Measurements from ENCODE around the gene C4orf54. TPM values are rescaled to one million over a fixed set of nuclear protein-coding genes. Genes with fewer than 3 reads are reported as not detected.

The C4orf54 gene
- total RNA-seq, 1 donor from 2014 or later: not detected

GRCh38 chr4:99664716-99665115, 7.1 kb upstream of the C4orf54 start:
- TF ChIP-seq CTCF (IDR thresholded peaks at IDR 0.05): no peak
- ATAC-seq: no peak
- Histone ChIP-seq H3K27ac (no peak overlapping the region), H3K27me3 (ENCODE audit: low read depth) (no peaks in the 10 kb centered on the region), H3K36me3 (no peaks in the 10 kb centered on the region), H3K4me3 (no peak overlapping the region), H3K4me1 (no peaks in the 10 kb centered on the region), H3K9me3 (no peaks in the 10 kb centered on the region)
- DNase-seq: no peak
- intact Hi-C loops (cut with DNase I): no loop called here

GRCh38 chr4:99661907-99662306, 4.3 kb upstream of the C4orf54 start:
- DNase-seq (no peak), ATAC-seq (no peak)
- no peak overlapping the region for H3K4me3 ChIP-seq
- no peak overlapping the region for H3K27ac ChIP-seq
- no peaks in the 10 kb centered on the region for H3K27me3 ChIP-seq (ENCODE audit: low read depth)
- TF ChIP-seq CTCF (IDR thresholded peaks at IDR 0.05): no peak
- no peaks in the 10 kb centered on the region for H3K4me1 ChIP-seq
- H3K36me3 ChIP-seq: no peaks in the 10 kb centered on the region
- no peaks in the 10 kb centered on the region for H3K9me3 ChIP-seq
- intact Hi-C loops (cut with DNase I): no loop called here

GRCh38 chr4:99658666-99659065, 1.0 kb upstream of the C4orf54 start:
- no peak overlapping the region for H3K27ac ChIP-seq
- DNase-seq (no peak), ATAC-seq (no peak)
- TF ChIP-seq CTCF (IDR thresholded peaks at IDR 0.05): no peak
- intact Hi-C loops (cut with DNase I): no loop called here
- no peaks in the 10 kb centered on the region for H3K9me3 ChIP-seq
- H3K4me3 ChIP-seq: no peak overlapping the region
- H3K27me3 ChIP-seq (ENCODE audit: low read depth): no peaks in the 10 kb centered on the region
- H3K36me3 ChIP-seq: no peaks in the 10 kb centered on the region
- H3K4me1 ChIP-seq: no peaks in the 10 kb centered on the region

GRCh38 chr4:99655308-99656081, 2.1 kb downstream of the C4orf54 start:
- Histone ChIP-seq H3K9me3 (no peaks in the 10 kb centered on the region), H3K4me1 (no peaks in the 10 kb centered on the region), H3K27ac (no peak overlapping the region), H3K4me3 (no peak overlapping the region), H3K36me3 (no peaks in the 10 kb centered on the region), H3K27me3 (ENCODE audit: low read depth) (no peaks in the 10 kb centered on the region)
- TF ChIP-seq CTCF (IDR thresholded peaks at IDR 0.05): no peak
- ATAC-seq: peak in 1 of 2 donors; percentile 38
- intact Hi-C loops (cut with DNase I): no loop called here
- no peak for DNase-seq

- Histone ChIP-seq H3K9me3 (no peaks in the 10 kb centered on the region), H3K4me3 (no peak overlapping the region), H3K27me3 (ENCODE audit: low read depth) (no peaks in the 10 kb centered on the region), H3K27ac (no peak overlapping the region), H3K36me3 (no peaks in the 10 kb centered on the region), H3K4me1 (no peaks in the 10 kb centered on the region)
- ATAC-seq (no peak), DNase-seq (no peak)
- TF ChIP-seq CTCF (IDR thresholded peaks at IDR 0.05): no peak
- intact Hi-C loops (cut with DNase I): no loop called here
Observed at GRCh38 chr4:99654361-99654761, 3.3 kb downstream of the C4orf54 start.

Data from lower lobe of right lung (tissue), 2 donors.